ENCODE results near the gene MYL4.

MYL4 gene

DNA sequence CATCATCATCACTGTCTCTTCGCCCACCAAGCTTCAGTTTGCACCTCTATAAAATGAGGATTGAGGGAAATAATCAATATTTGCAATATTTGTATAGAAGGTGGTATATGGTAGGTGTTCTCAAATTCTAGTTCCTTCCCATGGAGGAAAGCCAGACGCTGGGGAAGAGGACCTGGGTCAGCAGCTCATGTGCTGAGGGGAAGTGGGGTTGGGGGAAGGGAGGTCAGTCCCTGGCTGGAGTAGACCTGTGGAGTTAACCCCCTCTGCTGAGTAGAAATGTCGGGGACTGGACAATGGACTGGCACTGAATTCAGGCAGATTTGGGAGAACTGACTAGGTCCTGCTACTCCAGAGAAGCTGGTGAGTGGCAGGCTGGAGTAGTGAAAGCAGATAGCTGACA is 31.7 kb downstream of the MYL4 start:
- Mint-ChIP-seq H3K36me3 (ENCODE audit: low read depth) (no peaks in the 10 kb centered on the region), H3K27me3 (ENCODE audit: low read depth) (peaks cover 5% of the 10 kb centered on the region), H3K4me1 (peaks cover 39% of the 10 kb centered on the region), H3K27ac (peak overlapping the region; percentile 80 to 93 (median 89)), H3K9me3 (no peaks in the 10 kb centered on the region), H3K4me3 (no peak overlapping the region)
- TF ChIP-seq, protein P1, sequence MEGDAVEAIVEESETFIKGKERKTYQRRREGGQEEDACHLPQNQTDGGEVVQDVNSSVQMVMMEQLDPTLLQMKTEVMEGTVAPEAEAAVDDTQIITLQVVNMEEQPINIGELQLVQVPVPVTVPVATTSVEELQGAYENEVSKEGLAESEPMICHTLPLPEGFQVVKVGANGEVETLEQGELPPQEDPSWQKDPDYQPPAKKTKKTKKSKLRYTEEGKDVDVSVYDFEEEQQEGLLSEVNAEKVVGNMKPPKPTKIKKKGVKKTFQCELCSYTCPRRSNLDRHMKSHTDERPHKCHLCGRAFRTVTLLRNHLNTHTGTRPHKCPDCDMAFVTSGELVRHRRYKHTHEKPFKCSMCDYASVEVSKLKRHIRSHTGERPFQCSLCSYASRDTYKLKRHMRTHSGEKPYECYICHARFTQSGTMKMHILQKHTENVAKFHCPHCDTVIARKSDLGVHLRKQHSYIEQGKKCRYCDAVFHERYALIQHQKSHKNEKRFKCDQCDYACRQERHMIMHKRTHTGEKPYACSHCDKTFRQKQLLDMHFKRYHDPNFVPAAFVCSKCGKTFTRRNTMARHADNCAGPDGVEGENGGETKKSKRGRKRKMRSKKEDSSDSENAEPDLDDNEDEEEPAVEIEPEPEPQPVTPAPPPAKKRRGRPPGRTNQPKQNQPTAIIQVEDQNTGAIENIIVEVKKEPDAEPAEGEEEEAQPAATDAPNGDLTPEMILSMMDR (IDR thresholded peaks at IDR 0.05; ENCODE audit: unreplicated experiment in 3 of 3) = no peak

DNA sequence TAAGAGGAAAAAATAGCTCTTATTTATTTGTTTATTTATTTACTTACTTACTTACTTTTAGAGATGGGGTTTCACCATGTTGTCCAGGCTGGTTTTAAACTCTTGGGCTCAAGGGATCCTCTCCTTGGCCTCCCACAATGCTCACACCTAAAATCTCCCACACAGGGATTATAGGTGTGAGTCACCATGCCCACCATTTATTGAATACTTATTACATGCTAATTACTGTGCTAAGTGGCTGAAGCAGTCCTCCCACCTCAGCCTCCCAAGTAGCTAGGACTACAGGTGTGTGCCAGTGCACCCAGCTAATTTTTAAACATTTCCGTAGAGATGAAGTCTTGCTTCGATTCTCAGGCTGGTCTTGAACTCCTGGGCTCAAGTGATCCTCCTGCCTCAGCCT is 33.5 kb downstream of the MYL4 start:
- Mint-ChIP-seq H3K4me3 (no peak overlapping the region), H3K36me3 (ENCODE audit: low read depth) (no peaks in the 10 kb centered on the region), H3K4me1 (peaks cover 50% of the 10 kb centered on the region), H3K27ac (no peak overlapping the region), H3K27me3 (ENCODE audit: low read depth) (peaks cover 5% of the 10 kb centered on the region), H3K9me3 (no peaks in the 10 kb centered on the region)
- TF ChIP-seq, protein P1 (IDR thresholded peaks at IDR 0.05; ENCODE audit: unreplicated experiment in 3 of 3) = no peak

DNA sequence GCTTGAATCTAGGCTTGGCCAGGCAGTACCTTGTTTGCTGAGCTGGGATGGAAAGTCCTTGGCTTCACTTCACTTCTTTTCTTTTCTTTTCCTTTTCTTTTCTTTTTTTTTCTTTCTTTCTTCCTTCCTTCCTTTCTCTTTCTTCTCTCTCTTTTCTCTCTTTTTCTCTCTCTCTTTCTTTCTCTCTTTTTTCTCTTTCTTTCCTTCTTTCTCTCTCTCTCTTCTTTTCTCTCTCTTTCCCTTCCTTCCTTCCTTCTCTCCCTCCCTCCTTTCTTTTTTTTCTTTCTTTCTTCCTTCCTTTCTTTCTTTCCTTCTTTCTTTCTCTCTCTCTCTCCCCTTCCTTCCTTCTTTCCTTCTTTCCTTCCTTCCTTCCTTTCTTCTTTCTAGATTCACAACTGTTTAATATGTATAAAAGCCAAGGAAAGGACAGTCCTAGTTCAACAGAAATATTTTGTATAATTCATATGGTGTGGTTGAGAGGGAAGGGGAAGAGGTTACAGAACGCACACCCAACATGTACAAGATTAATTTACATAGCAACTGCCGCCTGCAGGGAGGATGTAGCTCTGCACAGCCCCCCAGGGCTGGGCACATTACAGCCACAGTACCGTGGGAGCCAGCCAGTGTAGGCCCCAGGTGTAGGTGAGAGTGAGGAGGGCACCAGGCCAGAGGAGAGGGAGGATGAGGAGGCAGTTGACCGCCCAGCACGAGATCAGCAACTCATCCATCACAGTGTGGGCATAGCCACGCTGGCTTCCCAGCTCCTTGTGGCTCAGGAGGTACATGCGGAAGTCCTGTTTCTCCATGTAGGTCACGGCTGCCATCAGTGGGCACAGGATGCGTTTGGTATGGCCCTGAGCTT is 34.8 kb downstream of the MYL4 start:
- Mint-ChIP-seq H3K27ac (peak overlapping the region in 2 of 3 experiments; percentile 79 to 86), H3K27me3 (ENCODE audit: low read depth) (peaks cover 5% of the 10 kb centered on the region), H3K4me1 (peaks cover 50% of the 10 kb centered on the region), H3K4me3 (no peak overlapping the region), H3K9me3 (no peaks in the 10 kb centered on the region), H3K36me3 (ENCODE audit: low read depth) (no peaks in the 10 kb centered on the region)
- TF ChIP-seq, protein P1 (IDR thresholded peaks at IDR 0.05; ENCODE audit: unreplicated experiment in 3 of 3) = no peak

DNA sequence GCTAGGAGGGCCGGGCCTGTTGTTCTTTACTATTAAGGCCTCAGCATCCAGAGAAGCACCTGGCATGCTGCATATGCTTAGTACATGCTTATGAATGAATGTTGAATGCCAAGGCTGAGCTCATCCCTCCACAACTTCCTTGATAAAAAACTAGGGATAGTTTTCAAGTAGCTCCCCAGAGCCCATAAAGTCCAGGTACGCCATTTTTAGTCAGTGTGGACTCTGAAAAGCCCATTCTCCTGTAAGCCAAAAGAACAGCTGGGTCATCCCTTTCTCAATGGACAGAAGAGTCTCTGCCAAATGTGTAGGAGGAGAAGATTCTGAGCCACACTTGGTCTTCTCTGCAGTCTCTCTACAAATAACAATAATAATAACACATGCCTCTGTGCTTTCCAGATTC is 35.5 kb downstream of the MYL4 start:
- Mint-ChIP-seq H3K4me3 (no peak overlapping the region), H3K36me3 (ENCODE audit: low read depth) (no peaks in the 10 kb centered on the region), H3K4me1 (peaks cover 43% of the 10 kb centered on the region), H3K9me3 (no peaks in the 10 kb centered on the region), H3K27me3 (ENCODE audit: low read depth) (peaks cover 5% of the 10 kb centered on the region), H3K27ac (peak overlapping the region in 2 of 3 experiments; percentile 44 to 86)
- TF ChIP-seq, protein P1 (IDR thresholded peaks at IDR 0.05; ENCODE audit: unreplicated experiment in 3 of 3) = no peak

DNA sequence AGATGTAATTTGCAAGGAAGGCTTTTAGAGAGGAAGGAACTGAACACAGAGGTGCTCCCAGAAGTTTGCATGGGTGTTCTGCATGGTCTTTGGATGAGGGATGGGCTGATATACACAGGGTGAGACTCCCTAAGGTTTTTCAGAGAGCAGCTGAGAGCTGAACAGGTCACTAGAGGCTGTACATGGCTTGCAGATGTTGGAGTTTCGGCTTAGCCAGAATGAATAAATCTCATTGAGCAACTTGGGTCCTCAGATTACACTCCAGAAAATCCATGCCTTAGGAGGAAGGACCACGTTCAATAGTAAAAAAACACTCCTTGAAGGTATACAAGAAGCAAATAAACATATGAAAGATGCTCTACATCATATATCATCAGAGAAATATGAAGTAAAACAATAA is 37.0 kb downstream of the MYL4 start:
- no peak overlapping the region for H3K4me3 Mint-ChIP-seq

More for the DNA sequence above, 37.0 kb downstream of the MYL4 start:
- peak overlapping the region in 2 of 3 experiments; percentile 25 to 57 for H3K27ac Mint-ChIP-seq
- H3K27me3 Mint-ChIP-seq (ENCODE audit: low read depth) = peaks cover 13% of the 10 kb centered on the region
- no peaks in the 10 kb centered on the region for H3K9me3 Mint-ChIP-seq
- TF ChIP-seq, protein P1 (IDR thresholded peaks at IDR 0.05; ENCODE audit: unreplicated experiment in 3 of 3) = no peak
- H3K4me1 Mint-ChIP-seq = peaks cover 32% of the 10 kb centered on the region
- no peaks in the 10 kb centered on the region for H3K36me3 Mint-ChIP-seq (ENCODE audit: low read depth)

Data from nephron (organoid).